NCI-H1436 (cell line): ENCODE results near the gene RAB20.
"Not testable (repeated sequence)": the region's sequence is repeated elsewhere in the genome, so short reads cannot be mapped to it uniquely, and the experiment has no call there.

ENCODE experiments used
- DNase-seq: peaks from one replicate; lab custom pipeline; 2025; lab: John Stamatoyannopoulos, UW

Gene RAB20

GRCh38 chr13:110575322-110576069 lies 14.0 kb upstream of the RAB20 start:
- no peak for DNase-seq

GRCh38 chr13:110574161-110574560 lies 12.6 kb upstream of the RAB20 start:
- DNase-seq, result no peak

GRCh38 chr13:110572778-110573118 lies 11.2 kb upstream of the RAB20 start:
- DNase-seq, result no peak

- DNase-seq, result no peak
Measured at GRCh38 chr13:110571896-110572777, 10.6 kb upstream of the RAB20 start.

DNA sequence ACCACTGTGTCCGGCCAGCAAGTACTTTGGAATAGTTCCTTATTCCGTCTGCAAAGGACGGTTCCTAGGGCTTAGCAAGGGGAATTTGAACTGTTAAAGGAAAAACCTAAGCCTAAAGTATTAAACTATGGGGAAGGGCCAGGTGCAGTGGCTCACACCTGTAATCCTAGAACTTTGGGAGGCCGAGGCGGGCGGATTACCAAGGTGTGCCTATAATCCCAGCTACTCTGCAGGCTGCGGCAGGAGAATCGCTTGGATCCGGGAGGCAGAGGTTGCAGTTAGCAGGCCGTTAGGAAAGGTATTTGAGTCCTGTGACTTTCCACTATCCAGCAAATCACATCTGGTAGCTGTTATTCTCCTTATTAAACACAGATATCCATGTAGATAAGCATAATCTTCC lies 9.4 kb upstream of the RAB20 start:
- DNase-seq, result no peak

DNA sequence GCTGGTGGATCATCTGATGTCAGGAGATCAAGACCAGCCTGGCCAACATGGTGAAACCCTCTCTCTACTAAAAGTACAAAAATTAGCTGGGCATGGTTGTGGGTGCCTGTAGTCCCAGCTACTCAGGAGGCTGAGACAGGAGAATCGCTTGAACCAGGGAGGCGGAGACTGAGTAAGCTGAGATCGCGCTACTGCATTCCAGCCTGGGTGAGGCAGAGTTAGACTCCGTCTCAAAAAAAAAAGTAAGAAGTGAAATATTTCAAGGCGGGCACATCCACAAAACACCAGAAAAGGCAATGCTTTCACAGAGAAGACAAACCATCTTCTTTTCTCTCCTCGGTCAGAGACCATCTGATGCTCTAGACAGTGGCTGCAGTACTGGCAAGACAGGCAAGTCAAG lies 8.4 kb upstream of the RAB20 start:
- DNase-seq, result not testable (repeated sequence)

DNA sequence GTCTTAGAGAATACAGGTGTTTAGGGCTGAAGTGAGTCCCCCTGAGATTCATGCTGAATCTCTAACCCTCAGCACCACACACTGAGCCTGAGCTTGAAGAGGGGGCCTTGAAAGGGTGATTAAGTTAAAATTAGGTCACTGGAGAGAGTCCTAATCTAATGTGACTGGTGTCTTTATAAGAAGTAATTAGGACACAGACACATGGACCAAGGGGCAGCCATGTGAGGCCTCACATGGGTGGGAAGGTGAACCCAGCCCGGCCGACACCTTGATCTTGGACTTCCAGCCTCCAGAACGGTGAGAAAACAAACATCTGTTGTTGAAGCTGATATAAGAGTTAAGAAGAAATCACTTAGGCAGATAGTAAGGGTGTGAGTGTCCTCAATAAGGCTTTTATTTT lies 7.1 kb upstream of the RAB20 start:
- no peak for DNase-seq

GRCh38 chr13:110566171-110566570 lies 4.6 kb upstream of the RAB20 start:
- DNase-seq, result no peak

DNA sequence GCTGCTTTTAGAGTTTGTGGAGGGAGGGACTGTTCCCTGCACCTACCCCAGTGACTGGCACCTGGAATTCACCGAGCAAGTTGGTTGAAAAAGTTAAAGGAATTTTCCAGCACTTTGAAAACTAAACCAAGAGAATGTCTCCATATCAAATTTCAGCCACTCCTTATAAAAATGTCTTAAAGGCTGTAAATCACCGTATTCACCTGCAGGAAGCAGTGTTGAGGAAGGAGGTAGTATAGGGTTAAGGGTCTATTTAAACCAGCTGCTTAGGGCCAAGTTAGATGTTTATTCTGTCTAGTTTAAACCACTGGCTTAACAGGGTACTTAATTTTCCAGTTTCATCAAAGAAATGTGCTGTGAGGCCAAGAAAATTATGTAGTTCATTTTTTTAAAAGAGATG lies 3.8 kb upstream of the RAB20 start:
- DNase-seq, result no peak

GRCh38 chr13:110564472-110564985 lies 3.0 kb upstream of the RAB20 start:
- no peak for DNase-seq

DNA sequence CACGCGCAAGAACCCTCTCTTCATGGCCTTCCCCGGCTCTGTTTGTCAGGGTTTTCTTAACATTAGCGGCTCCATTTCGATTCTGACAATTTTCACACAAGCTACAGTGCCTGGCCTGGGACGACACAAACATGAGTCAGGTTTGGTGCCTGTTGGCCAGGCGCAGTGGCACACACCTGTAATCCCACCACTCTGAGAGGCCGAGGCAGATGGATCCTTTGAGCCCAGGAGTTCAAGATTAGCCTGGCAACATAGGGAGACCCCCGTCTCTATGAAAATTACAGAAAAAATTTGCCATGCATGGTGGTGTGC lies 1.9 kb upstream of the RAB20 start:
- DNase-seq, result no peak

GRCh38 chr13:110562696-110563462 lies 1.4 kb upstream of the RAB20 start:
- DNase-seq, result no peak

DNA sequence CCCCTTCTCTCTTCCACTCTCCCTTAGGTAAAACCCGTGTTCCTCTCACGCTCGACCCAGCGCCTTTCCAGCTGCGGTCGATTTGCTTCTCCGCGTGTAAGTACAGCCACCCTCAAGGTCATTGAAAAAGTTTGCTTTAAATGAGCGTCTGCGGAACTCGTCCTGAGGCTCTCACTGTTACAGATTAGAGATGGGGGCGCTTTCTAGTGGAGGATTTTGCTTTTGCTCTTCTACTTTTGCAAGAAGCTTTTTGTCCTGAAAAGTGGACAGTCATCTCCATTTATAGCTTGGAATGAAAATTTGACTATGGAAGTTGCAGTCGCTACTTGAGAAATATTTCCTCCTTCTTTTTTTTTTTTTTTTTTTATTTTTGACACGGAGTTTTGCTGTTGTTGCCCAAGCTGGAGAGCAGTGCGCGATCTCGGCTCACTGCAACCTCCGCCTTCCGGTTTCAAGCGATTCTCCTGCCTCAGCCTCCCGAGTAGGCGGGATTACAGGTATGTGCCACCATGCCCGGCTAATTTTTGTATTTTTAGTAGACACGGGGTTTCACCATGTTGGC lies 595 bp upstream of the RAB20 start:
- DNase-seq, result no peak

- DNase-seq, result no peak
Measured at GRCh38 chr13:110560601-110561343, 750 bp downstream of the RAB20 start.

- DNase-seq, result no peak
Measured at GRCh38 chr13:110559986-110560385, 1.5 kb downstream of the RAB20 start.

GRCh38 chr13:110559429-110559943 lies 2.0 kb downstream of the RAB20 start:
- no peak for DNase-seq

GRCh38 chr13:110557610-110558305 lies 3.8 kb downstream of the RAB20 start:
- DNase-seq, result no peak

GRCh38 chr13:110557082-110557481 lies 4.4 kb downstream of the RAB20 start:
- no peak for DNase-seq

GRCh38 chr13:110556224-110556606 lies 5.3 kb downstream of the RAB20 start:
- no peak for DNase-seq

DNA sequence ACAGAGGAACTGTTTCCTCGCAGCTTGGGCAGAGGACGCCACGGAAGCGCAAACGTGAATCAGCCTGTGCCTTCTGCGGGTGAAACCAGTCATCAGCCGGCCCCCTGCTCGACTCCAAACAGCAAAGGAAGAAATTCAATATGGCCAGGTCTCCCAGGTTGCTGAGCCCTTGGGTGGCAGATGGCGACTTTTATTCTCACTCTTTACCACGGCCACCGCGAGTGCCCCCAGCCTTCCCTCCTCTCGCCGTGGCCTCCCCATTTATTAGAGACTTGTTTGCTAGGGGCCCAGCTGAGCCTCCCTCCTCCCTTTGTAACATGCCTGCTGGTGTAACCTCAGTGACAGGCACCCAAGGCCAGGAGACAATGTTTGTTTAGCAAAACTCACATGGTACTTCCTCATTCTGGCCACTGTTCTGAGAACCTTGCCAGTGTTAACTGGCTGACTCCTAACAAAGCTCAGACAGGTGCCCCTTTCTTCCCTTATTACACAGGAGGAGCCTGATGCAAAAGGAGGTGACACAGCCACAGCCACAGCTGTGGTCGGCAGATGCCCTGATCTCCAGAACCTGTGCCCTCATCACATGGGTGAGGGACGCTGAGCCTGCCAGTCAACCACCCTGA lies 5.8 kb downstream of the RAB20 start:
- DNase-seq, result no peak
